Measurements from ENCODE around the gene LPCAT3.

Gene LPCAT3

GRCh38 chr12:6938353-6939190 is 79.7 kb downstream of the LPCAT3 start:
- H3K4me2 ChIP-seq (ENCODE audit: low read depth, low read length, poor library complexity, severe bottlenecking), result peak overlapping the region; percentile 84
- peaks cover 4% of the 10 kb centered on the region for H4K20me1 ChIP-seq (ENCODE audit: insufficient read depth, low read length, poor library complexity, severe bottlenecking)
- no peak overlapping the region for H2AFZ ChIP-seq (ENCODE audit: low read length)
- peaks cover 22% of the 10 kb centered on the region; the same call in 1 of the 2 replicates for H3K36me3 ChIP-seq (ENCODE audit: insufficient read depth, low read length)
- H3K9me2 ChIP-seq (replicated peaks; ENCODE audit: low read depth, low read length), result no peaks in the 10 kb centered on the region
- H3K79me2 ChIP-seq (ENCODE audit: insufficient read depth, low read length), result peaks cover 27% of the 10 kb centered on the region
- H3K27me3 ChIP-seq (ENCODE audit: insufficient read depth, low read length, poor library complexity, severe bottlenecking), result no peaks in the 10 kb centered on the region
- H3K9ac ChIP-seq (ENCODE audit: low read depth, low read length, poor library complexity, severe bottlenecking), result peak overlapping the region; percentile 96
- H3K4me3 ChIP-seq (ENCODE audit: low read length, poor library complexity, severe bottlenecking), result peak overlapping the region; percentile 94
- H3K4me1 ChIP-seq (ENCODE audit: insufficient read depth, low read length, poor library complexity, severe bottlenecking), result peaks cover 22% of the 10 kb centered on the region
- no peaks in the 10 kb centered on the region for H3K9me3 ChIP-seq (ENCODE audit: insufficient read depth, low read depth, low read length)
- no peak for TF ChIP-seq EZH2phosphoT487 (IDR thresholded peaks at IDR 0.05; ENCODE audit: borderline replicate concordance)
- TF ChIP-seq CTCF (conservative IDR thresholded peaks at IDR 0.05; ENCODE audit: low read length), result no peak; the same call in 1 of the 2 replicates
- peaks cover 13% of the 10 kb centered on the region; the same call in 1 of the 2 replicates for H3F3A ChIP-seq (ENCODE audit: low read depth)

- H3K9ac ChIP-seq (ENCODE audit: low read depth, low read length, poor library complexity, severe bottlenecking), result peak overlapping the region; percentile 96
- no peaks in the 10 kb centered on the region for H3K27me3 ChIP-seq (ENCODE audit: insufficient read depth, low read length, poor library complexity, severe bottlenecking)
- peaks cover 14% of the 10 kb centered on the region for H3K4me1 ChIP-seq (ENCODE audit: insufficient read depth, low read length, poor library complexity, severe bottlenecking)
- H2AFZ ChIP-seq (ENCODE audit: low read length), result peak overlapping the region; percentile 82
- peak overlapping the region; percentile 94 for H3K4me3 ChIP-seq (ENCODE audit: low read length, poor library complexity, severe bottlenecking)
- H4K20me1 ChIP-seq (ENCODE audit: insufficient read depth, low read length, poor library complexity, severe bottlenecking), result peaks cover 4% of the 10 kb centered on the region
- H3K36me3 ChIP-seq (ENCODE audit: insufficient read depth, low read length), result peaks cover 23% of the 10 kb centered on the region; the same call in 1 of the 2 replicates
- H3K4me2 ChIP-seq (ENCODE audit: low read depth, low read length, poor library complexity, severe bottlenecking), result peak overlapping the region; percentile 84
- TF ChIP-seq CTCF (conservative IDR thresholded peaks at IDR 0.05; ENCODE audit: low read length) (peak; percentile 91), EZH2phosphoT487 (IDR thresholded peaks at IDR 0.05; ENCODE audit: borderline replicate concordance) (no peak)
- no peaks in the 10 kb centered on the region for H3K9me2 ChIP-seq (replicated peaks; ENCODE audit: low read depth, low read length)
- H3F3A ChIP-seq (ENCODE audit: low read depth), result peaks cover 11% of the 10 kb centered on the region; the same call in 1 of the 2 replicates
- no peaks in the 10 kb centered on the region for H3K9me3 ChIP-seq (ENCODE audit: insufficient read depth, low read depth, low read length)
- peaks cover 33% of the 10 kb centered on the region for H3K79me2 ChIP-seq (ENCODE audit: insufficient read depth, low read length)
Observed at GRCh38 chr12:6937481-6938352, 80.6 kb downstream of the LPCAT3 start.

GRCh38 chr12:6936636-6937480 is 81.4 kb downstream of the LPCAT3 start:
- no peaks in the 10 kb centered on the region for H3K9me2 ChIP-seq (replicated peaks; ENCODE audit: low read depth, low read length)
- peaks cover 23% of the 10 kb centered on the region; the same call in 1 of the 2 replicates for H3K36me3 ChIP-seq (ENCODE audit: insufficient read depth, low read length)
- peak overlapping the region; percentile 84 for H3K4me2 ChIP-seq (ENCODE audit: low read depth, low read length, poor library complexity, severe bottlenecking)
- peaks cover 15% of the 10 kb centered on the region for H3K4me1 ChIP-seq (ENCODE audit: insufficient read depth, low read length, poor library complexity, severe bottlenecking)
- no peaks in the 10 kb centered on the region for H3K27me3 ChIP-seq (ENCODE audit: insufficient read depth, low read length, poor library complexity, severe bottlenecking)
- H3K79me2 ChIP-seq (ENCODE audit: insufficient read depth, low read length), result peaks cover 42% of the 10 kb centered on the region
- no peak overlapping the region for H2AFZ ChIP-seq (ENCODE audit: low read length)
- peak overlapping the region; percentile 96 for H3K9ac ChIP-seq (ENCODE audit: low read depth, low read length, poor library complexity, severe bottlenecking)
- H3K9me3 ChIP-seq (ENCODE audit: insufficient read depth, low read depth, low read length), result no peaks in the 10 kb centered on the region
- TF ChIP-seq CTCF (conservative IDR thresholded peaks at IDR 0.05; ENCODE audit: low read length), result no peak
- no peak for TF ChIP-seq EZH2phosphoT487 (IDR thresholded peaks at IDR 0.05; ENCODE audit: borderline replicate concordance)
- peaks cover 4% of the 10 kb centered on the region for H4K20me1 ChIP-seq (ENCODE audit: insufficient read depth, low read length, poor library complexity, severe bottlenecking)
- peaks cover 11% of the 10 kb centered on the region; the same call in 1 of the 2 replicates for H3F3A ChIP-seq (ENCODE audit: low read depth)
- peak overlapping the region; percentile 94 for H3K4me3 ChIP-seq (ENCODE audit: low read length, poor library complexity, severe bottlenecking)
